Umbilical cord (tissue), 2 donors: ENCODE measurements around the gene MLLT3. TPM values are rescaled to one million over a fixed set of nuclear protein-coding genes. Genes with fewer than 3 reads are reported as not detected.

Experiments
- DNase-seq: peaks from one replicate; pipeline ENCODE4 v3.0.0-alpha.2; 2015; ENCODE audit warnings: low spot score
- total RNA-seq: library from RNA; depleted of rRNA; stranded (reverse); fragments of >200 nt; gene quantifications from one replicate; pipeline ENCODE4 v1.2.3, GENCODE V29; 2014; ENCODE audit warnings: low replicate concordance; ENCODE audit not compliant: insufficient read depth

MLLT3 gene
- total RNA-seq, 1 donor from 2014 or later: 23.1 TPM

DNA sequence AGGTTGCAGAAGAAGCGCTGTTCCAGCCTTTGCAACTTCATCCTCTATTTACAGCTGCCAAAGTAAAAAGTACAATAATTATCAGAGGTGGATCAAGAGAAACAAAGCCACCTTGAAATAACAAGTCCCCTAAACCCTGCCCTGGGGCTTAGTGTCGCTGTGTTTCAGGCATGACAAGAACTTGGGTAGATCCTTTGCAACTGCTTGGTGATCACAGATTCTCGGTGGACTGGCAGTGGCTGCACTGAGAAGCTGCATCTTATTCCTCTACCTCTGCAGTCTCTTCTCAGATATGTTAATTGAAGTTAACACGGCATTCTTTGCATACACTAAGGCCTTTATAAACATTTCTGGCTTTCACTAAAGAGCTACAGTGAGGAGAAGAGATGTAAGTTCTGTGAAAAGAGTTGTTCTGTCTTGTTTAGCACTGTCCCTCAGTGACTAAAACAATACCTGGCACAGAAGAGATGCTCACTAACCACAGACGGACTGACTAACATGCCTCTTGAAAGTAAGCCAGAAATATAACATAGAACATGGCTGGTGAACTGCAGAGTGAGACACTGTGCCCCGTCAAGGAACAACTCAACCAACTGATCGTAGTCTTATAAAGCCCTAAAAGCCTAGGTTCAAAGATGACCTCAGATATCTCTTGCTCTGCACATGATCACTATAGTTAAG is 144.2 kb downstream of the MLLT3 start:
- no peak for DNase-seq

DNA sequence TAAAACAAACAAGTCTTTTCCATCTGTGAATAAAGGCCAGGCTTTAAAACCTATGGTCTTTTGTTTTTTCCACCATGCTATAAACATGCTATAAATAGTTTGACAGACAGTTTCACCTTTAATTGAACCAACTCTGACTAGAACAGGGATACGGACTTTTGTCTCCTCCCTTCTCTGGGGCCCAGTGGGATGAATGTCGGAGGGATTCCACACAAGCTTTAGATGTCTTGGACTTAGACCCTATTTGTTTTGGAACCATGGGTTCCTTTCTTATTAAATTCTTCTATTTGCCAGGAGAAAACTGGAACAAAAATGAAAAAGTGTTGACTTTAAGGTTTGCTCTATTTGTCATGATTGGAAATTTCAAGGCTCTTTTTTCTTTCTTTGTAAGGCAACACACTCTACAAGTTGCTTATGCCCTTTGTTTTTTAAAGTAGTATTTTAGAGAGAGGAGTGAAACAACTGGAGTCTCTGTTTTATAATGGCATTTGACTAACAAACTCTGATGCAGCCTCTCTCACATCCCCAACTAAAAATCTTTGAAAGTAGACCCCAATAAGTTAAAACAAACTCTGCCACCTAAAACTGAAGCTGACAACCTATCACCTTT is 145.3 kb downstream of the MLLT3 start:
- DNase-seq: peak; percentile 36

DNA sequence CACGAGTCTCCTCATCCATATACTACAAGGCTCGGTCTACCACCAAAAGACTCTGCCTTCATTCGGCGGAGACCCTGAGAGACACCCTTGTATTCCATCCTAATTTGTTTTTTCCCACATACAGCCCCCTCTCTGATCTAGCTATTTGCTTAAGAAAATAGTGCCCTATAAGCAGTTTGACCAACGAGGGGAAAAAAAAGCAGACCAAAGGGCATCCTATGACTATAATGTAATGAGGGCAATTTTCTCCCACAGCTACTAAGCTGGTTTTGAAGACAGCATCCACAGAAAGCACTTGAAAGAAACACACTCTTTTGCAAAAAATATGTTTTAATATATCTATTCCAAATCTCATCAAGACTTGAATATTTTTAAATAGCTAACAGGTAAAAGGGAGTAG is 147.8 kb downstream of the MLLT3 start:
- DNase-seq: no peak

DNA sequence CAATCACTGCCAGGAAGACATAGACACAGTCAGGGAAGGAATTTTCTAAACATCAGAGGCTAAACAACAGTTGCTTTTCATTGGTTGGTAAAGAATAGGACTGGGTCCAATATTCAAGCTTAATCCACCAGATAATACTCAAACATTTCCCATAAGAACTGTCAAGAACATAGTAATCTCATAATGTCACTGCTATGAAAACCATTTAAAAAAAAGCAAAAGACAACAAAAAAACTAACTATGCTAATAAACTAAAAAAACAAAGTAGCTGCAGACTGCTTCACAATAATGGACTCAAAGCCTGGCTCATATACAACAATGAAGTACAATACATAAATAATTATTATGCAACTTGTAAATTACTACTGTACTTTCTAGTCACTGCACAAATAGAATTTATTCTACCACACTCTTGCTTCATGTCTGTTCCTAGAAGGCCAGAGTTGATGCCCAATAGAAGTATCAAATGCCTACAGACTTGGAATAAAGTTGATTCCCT is 148.7 kb downstream of the MLLT3 start:
- DNase-seq: peak; percentile 38

DNA sequence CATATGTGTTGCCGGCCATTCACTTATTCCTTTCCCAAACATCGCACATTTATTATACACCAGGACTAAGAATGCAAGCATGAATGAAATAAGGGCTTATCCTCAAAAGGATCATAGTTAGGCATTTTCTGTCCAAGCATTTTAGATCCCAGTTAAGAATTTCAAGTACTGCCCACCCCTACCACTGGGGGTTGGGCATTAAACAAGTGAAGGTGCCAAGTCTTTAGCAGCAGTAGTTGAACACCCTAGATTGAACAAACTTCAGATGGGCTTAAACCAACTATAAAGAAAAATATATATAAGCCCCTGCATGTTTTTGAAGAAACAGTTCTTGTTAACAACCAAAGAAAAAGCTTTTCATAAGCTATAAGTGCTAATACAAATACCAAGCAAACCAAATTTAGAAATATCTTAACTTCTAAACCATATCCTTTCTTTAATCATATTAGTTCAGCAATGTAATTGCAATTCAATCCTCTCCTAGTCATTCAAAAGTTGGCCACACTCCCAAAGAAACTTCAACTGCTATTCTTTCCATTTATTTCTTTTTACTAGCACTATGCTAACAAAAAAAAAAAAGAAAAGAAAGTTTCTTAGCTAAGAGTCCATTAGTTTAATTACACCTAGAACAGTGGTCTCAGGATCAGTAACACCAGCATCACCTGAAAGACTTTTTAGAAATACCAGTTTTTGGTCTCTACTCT is 149.8 kb downstream of the MLLT3 start:
- DNase-seq: peak; percentile 22

DNA sequence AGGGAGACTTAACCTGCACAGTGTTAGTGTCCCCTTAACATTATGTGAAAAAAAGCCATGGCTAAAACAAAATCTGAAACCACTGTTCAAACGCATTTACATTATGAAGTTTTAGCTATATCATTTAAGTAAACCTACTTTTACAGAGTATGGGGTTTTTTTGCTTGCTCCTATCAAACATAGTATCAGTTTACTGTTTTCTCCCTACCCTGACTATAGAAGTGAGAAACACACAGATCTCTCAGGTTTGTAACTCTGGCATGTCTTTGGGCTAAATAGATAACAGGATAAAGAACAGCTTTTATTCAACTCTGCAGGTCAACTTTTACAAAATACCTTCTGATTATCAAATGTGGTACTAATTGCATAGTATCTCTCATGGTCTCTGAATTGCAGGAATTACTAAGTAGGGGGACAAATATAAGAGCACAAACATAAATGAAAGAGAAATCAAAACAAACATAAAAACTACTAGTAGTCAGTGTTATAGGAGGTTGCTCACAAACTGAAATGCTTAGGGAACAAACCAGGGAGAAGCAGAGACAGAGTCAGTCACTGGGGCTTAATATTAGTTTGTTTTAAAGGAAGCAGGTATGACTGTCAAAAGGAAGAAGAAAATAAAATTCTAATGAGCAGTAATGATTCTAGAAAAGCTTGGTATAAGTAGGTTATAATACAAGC is 155.8 kb downstream of the MLLT3 start:
- no peak for DNase-seq

DNA sequence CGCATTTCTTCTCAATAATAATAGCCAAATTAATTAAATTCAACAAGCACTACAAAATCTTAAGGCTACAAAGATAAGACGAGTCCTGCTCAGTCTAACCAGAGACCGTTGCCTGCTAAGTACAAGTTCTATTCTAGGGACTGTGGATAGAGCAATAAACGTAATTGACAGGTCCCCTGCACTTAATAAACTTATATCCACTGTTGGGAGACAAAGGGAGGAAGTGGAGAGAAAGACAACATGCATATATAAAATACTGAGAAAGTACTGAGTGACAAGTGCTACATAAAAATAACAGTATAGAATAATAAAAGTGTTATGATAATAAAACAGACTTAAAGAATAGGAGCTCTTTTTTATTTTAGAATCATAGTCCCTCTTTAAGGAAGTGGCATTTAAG is 158.1 kb downstream of the MLLT3 start:
- no peak for DNase-seq

DNA sequence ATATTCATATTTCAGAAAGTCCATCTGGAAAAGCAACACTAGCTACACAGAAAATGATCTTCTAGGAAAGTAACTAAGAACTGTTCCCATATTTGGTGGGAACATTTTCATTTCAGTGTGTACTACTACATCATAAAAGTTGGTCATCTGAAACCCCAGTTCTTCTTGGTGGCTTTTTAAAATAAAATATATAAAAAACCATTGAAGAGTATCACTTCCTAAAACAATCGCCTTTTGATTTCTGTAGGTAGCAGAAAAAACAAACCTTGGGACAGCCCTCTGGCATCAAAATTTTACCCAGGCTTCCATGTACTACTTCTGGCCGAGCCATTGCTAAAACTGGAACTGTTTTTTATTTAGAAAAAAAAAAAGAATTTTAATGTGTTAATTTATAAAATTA is 158.5 kb downstream of the MLLT3 start:
- no peak for DNase-seq

DNA sequence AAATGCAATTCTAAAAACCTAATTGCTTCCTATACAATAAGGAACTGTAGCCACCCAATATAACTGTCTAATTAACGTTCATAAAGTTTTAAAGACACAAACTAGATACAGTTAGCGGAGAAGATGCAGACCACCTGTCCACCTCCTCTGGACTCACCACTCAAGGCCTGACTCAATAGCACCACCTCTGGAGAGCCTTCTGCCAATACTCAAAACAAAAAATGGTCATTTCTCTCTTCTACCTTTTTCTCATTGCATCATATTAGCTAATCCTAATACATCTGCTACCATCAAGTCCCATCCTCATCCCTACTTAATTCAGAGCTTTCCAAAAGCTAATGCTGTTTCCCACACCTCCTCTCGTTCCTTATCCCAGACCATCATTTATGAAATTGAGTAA is 159.9 kb downstream of the MLLT3 start:
- DNase-seq: no peak

DNA sequence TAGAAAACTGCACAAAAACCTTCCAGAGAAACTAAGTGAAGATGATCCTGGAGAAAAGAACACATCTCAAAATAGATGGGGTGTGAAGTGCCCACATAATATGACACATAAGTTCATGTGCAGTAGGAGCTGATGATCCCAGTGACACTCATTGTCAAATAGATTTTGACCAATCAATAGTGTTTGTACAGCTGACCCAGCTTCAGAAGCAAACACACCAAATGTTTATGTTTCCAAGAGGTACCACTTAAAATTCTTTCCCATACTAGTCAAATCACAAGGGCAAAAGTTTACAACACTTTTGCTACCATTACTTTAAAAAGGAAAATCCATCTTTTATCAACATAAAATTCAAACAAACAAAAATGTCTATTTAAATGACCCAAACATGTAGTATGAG is 175.0 kb downstream of the MLLT3 start:
- DNase-seq: no peak

DNA sequence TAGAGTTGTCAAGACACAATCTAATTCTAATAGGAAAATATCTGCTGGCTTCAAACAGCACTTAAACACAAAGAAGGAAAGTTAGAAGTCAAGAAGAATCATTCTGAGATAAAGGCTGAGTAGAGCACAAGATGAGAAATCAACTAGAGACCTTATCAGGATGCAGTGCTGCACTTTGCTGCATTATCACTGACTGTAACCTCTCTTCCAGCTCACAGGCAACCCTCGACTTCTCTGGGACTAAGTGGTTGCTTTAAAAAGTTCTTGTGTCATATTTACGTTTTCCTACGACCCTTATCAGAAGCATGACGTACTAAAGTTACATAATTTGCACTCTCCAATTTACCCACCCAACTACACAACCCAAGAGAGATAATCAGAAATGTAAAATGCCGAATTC is 176.1 kb downstream of the MLLT3 start:
- no peak for DNase-seq

DNA sequence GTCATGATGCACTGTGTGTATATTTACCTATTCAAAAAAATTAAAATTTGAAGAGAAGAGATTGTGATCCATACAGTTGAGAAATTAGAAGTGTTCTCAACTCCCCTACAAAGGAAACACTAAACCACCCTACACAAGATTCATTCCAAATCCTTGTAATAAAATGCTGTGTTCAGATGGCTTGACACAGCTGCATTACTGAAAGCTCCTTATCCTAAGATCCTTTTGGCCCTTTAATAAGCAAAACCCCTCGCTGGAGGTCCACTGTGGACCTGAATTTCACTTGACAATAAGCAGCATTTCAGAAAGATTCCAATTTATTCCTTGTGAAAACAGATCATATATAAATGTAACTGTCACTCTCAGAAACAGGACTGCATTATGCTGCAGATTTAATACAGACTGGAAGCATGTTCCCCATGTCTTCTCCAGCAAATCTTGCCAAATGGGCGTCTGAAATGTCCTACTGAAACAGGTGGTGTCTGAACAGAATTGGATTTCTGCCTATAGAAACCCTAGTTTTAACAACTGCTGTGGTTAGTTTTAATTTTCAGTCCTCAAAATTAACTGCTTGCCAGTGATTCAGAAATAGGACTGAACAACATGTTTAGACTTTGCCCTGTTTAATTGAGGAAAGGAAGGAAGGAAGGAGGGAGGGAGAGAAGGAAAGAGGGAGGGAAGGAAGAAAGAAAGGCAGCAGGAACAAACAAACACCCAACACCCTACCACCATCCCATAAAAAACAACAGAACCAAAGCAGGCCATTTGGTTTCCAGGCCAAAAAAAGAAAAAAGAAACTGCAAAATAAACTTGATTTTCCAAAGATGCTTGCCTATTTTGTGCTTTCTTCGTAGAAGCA is 179.6 kb downstream of the MLLT3 start:
- peak; percentile 11 for DNase-seq

DNA sequence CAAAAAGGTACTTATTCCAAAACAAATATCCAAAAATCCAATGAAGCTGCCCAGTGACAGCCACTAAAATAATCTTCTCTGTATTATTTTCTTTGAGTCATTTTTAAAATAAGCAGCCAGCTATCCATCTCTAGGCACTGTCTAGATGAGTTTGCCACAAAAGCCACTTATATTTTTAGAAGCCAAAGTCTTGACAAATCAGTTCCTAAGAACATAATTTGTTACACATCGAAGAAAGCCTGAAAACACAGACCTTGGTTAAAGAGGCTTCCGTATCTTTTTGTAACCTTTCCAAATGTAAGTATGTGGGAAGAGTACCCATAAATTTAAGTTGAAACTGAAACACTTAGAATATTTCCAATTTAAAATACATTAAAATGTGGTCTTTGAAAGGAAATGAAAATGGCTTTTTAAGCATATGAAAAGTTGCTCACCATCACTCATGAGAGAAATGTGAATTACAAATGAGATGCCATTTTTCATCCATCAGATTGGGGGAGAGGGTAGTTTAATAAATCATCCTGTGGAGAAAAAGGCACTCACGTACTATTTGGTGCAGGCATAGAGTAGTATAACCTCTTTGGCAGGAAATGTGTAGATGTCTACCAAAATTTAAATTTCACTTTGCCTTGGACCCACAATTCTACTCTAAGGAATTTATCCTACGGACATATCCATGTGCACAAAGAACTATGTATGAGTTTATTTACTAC is 180.4 kb downstream of the MLLT3 start:
- DNase-seq: no peak

DNA sequence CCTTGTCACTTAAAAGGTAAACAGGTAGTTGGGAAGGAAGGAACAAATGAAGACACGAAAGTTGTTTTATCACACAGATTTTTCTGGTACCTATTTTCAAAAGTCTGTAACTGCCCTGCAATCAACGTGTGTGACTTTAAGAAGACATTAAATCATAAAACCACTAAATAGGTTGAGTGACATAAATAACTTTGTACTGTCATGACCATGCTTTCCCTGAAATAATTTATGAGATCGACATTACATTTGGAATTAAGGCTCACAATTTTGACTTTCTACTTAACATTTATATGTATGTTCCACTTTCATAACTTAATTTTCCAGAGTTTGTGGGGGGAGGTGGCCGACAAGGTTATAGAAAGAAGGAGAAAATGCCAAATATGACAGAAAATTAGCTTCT is 181.1 kb downstream of the MLLT3 start:
- DNase-seq: no peak

DNA sequence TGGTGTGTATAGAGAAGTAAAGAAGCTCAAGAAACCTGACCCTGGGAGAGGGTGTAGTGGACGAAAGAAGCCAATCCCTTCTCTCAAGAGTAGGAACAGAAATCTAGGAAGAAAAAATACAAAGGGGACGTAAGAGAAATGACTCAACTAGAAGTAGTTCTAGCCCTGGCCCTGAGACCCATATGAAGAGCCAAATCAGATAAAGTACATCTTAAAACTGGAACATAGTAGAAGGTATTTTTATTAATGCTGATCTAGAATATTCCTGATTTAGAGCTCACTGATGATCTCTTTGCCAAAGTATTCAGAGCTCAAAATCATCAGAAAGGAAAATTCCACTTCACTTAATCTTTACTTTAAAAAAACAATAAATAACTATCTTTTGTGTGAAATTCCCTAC is 184.8 kb downstream of the MLLT3 start:
- DNase-seq: peak; percentile 40

DNA sequence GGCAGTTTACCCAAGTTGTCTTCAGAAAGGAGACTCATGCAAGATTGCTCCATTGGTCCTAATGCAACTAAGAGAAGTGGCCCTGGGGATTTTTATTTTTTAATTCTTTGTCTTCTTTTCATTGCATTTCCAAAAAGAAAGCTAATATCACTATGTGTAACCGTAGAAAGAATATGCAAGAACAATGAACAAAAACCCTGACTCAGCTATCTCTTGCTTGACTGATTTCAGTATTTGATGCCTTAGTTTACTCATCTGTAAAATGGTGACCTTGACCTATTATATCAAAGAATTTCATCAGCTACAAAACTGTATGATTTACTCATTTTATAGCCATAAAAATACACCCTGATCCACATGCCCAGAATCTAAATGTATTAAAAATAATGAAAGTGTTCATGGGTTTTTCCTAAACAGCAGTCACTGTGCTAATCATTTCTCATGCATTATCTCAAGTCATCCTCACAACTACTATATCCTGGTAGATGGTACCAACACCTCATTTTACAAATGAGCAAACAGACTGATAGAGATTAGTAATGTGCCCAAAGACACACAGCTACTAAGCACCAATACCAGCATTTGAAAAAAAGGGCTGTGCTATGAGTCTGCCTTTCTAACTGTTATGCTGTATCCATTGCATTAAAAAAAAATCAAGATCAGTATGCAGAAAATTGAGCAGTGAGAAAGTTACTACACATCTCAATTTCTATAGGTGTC is 185.7 kb downstream of the MLLT3 start:
- DNase-seq: no peak

DNA sequence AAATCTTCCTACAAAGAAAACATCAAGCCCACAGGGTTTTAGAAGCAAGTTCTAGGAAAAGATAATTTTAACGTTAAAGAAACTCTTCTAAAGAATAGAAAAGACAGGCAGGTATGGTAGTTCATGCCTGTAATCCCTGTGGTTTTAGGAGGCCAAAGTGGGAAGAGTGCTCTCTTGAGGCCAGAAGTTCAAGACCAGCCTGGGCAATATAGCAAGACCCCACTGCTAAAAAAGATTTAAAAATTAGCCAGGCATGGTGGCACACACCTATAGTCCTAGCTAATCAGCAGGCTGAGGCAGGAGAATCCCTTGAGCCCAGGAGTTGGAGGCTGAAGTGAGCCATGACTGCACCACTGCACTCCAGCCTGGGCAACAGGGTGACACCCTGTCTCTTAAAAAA is 193.3 kb downstream of the MLLT3 start:
- DNase-seq: no peak

DNA sequence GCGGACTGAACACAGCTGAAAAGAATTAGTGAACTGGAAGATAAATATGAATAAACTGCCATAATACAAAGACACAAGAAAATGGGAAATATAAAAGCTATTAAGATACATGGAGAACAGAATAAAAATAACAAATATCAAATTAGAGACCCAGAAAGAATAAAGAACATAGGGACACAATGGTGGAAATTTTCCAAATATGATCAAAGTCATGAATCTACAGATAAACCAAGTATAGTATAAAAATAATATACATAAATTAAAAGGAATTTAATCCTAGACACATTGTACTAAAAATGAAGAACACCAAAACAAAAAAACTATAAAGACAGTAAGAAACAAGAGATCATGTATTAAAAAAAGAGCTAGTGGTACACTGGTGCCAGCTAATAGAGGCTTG is 194.9 kb downstream of the MLLT3 start:
- no peak for DNase-seq

DNA sequence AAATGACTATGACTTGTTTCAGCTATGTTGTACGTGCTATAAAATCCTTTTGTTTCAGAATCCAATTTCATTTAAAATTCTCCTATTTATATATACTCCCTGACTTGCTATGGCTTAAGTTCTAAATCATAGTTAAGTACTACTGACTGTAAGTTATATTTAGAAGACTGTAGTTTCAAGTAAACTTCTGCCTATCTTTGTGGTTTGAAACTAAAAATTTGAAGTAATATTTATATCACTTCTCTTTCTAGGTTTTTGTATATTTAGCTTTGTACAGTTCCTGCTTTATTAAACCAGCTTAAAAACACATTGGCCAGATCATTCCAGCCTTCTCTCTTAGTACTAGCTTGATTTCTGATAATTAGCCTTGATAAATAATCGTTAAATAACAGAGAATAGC is 196.3 kb downstream of the MLLT3 start:
- no peak for DNase-seq

DNA sequence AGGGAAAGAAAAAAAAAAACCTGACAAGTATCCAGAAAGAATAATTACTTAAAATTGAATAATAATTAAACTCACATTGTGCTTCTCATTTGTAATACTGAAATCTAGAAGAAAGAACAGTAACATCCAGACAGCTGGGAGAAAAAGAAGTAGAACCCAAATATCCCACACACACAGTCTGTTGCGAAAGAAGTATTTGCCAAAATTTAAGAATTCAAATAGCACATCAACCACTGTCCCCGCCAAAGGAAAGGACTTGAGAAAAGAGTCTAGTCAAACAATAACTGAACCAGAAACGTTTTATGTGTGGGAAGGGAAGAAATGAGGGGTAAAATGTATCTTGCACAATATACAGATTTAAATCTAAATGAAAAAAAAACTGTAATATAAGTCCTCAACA is 202.8 kb downstream of the MLLT3 start:
- DNase-seq: no peak
